SK-N-MC (cell line): ENCODE measurements around the gene FSD1.

ENCODE experiments used
- EZH2 ChIP-seq: fragments of 200-600 bp; sonication (generic); IDR thresholded peaks from one replicate; pipeline ENCODE4 v1.6.1; 2017; ENCODE audit warnings: antibody characterized with exemption
- POLR2AphosphoS5 ChIP-seq: IDR thresholded peaks from 2 replicates; pipeline ENCODE4 v1.6.1; 2012; ENCODE audit warnings: mild to moderate bottlenecking, low read depth, low read length, borderline replicate concordance

- TF ChIP-seq POLR2AphosphoS5 (no peak), EZH2 (no peak)
These were observed 23.0 kb downstream of the FSD1 start for GRCh38 chr19:4327252-4327876.
